Measurements from ENCODE around the gene CEP170B. TPM values are rescaled to one million over a fixed set of nuclear protein-coding genes. Genes with fewer than 3 reads are reported as not detected.
A peak's percentile ranks its signal among the peaks of the same experiment; 100 is the strongest.

CEP170B gene
- total and polyA plus RNA-seq, 7 donors, result 2.0 to 15.7 (median 6.3) TPM

GRCh38 chr14:104819361-104819781 lies 45.7 kb upstream of the CEP170B start:
- no peak for DNase-seq
- 84 to 91% (median 88%) methylated on average over 11 to 12 of the region's 12 CpGs for WGBS, 3 donors

DNA sequence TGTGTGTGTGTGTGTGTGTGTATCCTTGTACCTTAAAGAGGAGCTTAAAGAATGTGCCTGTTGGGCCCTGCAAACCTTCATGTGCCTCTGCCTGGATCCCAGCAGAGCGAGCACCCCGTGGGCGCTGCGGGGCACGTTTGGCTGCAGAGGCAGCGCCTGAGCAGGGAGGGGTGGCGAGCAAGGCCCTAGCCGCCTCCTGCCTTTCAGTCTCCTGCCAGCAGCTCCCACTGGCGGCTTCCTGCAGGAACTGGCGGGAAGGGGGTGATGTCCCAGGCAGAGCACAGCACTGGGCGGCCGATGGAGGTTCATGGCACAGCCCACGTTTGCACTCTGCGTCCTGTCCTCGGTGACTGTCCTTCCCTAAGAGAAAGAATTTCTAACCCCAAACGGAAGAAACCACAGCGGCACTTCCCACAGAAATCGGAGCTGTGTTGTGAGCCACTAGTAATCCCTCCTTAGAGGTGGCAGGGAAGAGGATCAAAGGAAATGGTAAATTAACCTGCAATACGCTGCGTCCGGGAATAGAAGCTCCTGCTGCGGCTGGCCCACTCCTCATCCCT lies 44.3 kb upstream of the CEP170B start:
- Histone ChIP-seq H3K4me3 (no peak overlapping the region), H3K27me3 (ENCODE audit: insufficient read depth in 3 of 3, low read length in 2 of 3) (peaks cover 0 to 14% (median 4%) of the 10 kb centered on the region in 3 donors), H3K36me3 (ENCODE audit: insufficient read depth in 1 of 2, low read depth in 1 of 2) (no peaks in the 10 kb centered on the region), H3K27ac (no peak overlapping the region), H3K4me1 (peaks cover 10% of the 10 kb centered on the region), H3K9me3 (no peaks in the 10 kb centered on the region)
- ATAC-seq (no peak), DNase-seq (peak in 1 of 2 donors; percentile 57)
- intact Hi-C loops (cut with DNase I), result no loop called here
- 24 to 35% (median 28%) methylated on average over 22 of the region's 22 CpGs for WGBS, 3 donors
- TF ChIP-seq, protein P1, sequence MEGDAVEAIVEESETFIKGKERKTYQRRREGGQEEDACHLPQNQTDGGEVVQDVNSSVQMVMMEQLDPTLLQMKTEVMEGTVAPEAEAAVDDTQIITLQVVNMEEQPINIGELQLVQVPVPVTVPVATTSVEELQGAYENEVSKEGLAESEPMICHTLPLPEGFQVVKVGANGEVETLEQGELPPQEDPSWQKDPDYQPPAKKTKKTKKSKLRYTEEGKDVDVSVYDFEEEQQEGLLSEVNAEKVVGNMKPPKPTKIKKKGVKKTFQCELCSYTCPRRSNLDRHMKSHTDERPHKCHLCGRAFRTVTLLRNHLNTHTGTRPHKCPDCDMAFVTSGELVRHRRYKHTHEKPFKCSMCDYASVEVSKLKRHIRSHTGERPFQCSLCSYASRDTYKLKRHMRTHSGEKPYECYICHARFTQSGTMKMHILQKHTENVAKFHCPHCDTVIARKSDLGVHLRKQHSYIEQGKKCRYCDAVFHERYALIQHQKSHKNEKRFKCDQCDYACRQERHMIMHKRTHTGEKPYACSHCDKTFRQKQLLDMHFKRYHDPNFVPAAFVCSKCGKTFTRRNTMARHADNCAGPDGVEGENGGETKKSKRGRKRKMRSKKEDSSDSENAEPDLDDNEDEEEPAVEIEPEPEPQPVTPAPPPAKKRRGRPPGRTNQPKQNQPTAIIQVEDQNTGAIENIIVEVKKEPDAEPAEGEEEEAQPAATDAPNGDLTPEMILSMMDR (IDR thresholded peaks at IDR 0.05), result peak; percentile 27

More at GRCh38 chr14:104819361-104819781, 45.7 kb upstream of the CEP170B start:
- Histone ChIP-seq H3K36me3 (ENCODE audit: insufficient read depth in 1 of 2, low read depth in 1 of 2) (no peaks in the 10 kb centered on the region), H3K9me3 (no peaks in the 10 kb centered on the region), H3K4me1 (peaks cover 16% of the 10 kb centered on the region), H3K4me3 (no peak overlapping the region), H3K27ac (no peak overlapping the region), H3K27me3 (ENCODE audit: insufficient read depth in 3 of 3, low read length in 2 of 3) (peaks cover 0 to 1% (median 0%) of the 10 kb centered on the region in 3 donors)
- TF ChIP-seq, protein P1 (IDR thresholded peaks at IDR 0.05), result no peak
- intact Hi-C loops (cut with DNase I), result no loop called here
- ATAC-seq, result no peak

- 78 to 84% (median 79%) methylated on average over 23 of the region's 23 CpGs for WGBS, 3 donors
- Histone ChIP-seq H3K27me3 (ENCODE audit: insufficient read depth in 3 of 3, low read length in 2 of 3) (peaks cover 0 to 14% (median 4%) of the 10 kb centered on the region in 3 donors), H3K9me3 (no peaks in the 10 kb centered on the region), H3K27ac (no peak overlapping the region), H3K4me3 (no peak overlapping the region), H3K36me3 (ENCODE audit: insufficient read depth in 1 of 2, low read depth in 1 of 2) (no peaks in the 10 kb centered on the region), H3K4me1 (peaks cover 10% of the 10 kb centered on the region)
- DNase-seq, result no peak
- ATAC-seq, result no peak
- intact Hi-C loops (cut with DNase I), result no loop called here
- TF ChIP-seq, protein P1 (IDR thresholded peaks at IDR 0.05), result no peak
Measured at GRCh38 chr14:104821229-104821945, 43.7 kb upstream of the CEP170B start.

DNA sequence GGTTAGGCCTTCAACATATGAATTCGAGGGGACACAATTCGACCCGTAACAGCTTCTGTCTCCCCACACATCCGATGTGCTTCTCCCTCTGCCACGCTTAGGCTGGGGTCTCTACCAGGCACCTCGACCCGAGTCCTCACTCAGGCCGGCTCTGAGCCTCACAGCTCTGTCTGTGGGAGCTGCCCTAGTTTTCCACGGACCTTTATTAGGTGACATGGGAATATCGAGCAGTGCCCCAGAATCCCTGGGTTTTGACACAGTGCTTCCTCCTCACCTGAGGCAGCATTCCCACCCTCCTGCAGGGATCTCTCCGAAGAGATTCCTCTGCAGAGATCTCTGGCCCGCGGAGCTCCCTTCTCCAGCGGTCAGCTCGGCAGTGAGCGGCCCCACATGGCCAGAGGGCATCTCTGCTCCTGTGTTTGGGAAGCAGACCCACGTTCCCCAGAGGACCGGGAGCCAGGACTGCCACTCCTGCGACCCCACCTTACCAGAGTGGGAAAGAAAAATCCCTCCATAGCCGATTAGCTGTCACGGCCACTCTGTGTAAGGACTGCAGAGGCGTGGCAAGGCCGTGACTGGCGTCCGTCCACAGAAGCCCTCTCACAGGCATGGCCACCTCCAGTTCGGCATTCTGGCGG lies 43.0 kb upstream of the CEP170B start:
- DNase-seq, result no peak
- TF ChIP-seq, protein P1 (IDR thresholded peaks at IDR 0.05), result no peak
- 84 to 90% (median 87%) methylated on average over 27 of the region's 27 CpGs for WGBS, 3 donors

More for the DNA sequence above, 43.0 kb upstream of the CEP170B start:
- Histone ChIP-seq H3K4me1 (peaks cover 8% of the 10 kb centered on the region), H3K27ac (no peak overlapping the region), H3K36me3 (ENCODE audit: insufficient read depth in 1 of 2, low read depth in 1 of 2) (no peaks in the 10 kb centered on the region), H3K27me3 (ENCODE audit: insufficient read depth in 3 of 3, low read length in 2 of 3) (peaks cover 0 to 14% (median 4%) of the 10 kb centered on the region in 3 donors), H3K9me3 (no peaks in the 10 kb centered on the region), H3K4me3 (no peak overlapping the region)
- intact Hi-C loops (cut with DNase I), result no loop called here
- no peak for ATAC-seq

All from psoas muscle (tissue), 8 donors.